ENCODE results near the gene ABRAXAS1. TPM values are rescaled to one million over a fixed set of nuclear protein-coding genes. Genes with fewer than 3 reads are reported as not detected.
A peak's percentile ranks its signal among the peaks of the same experiment; 100 is the strongest.
"Not testable (repeated sequence)": the region's sequence is repeated elsewhere in the genome, so short reads cannot be mapped to it uniquely, and the experiment has no call there.

ABRAXAS1 gene
- polyA plus RNA-seq (ENCODE audit: insufficient read length in 3 of 3): 10 to 100 TPM; 27.7 to 29.9 (median 28.2) TPM

- DNase-seq (ENCODE audit: low read depth in 3 of 3, low spot score in 2 of 3): peak; percentile 60 to 89 (median 83)
Observed at GRCh38 chr4:83484500-83485461, at the start of gene ABRAXAS1. Gene ABRAXAS1, minus strand, starts transcription at chr4:83485100. Its CDS starts 28 bp downstream, at chr4:83485072.

- DNase-seq (ENCODE audit: low read depth in 3 of 3, low spot score in 2 of 3): no peak
Observed at GRCh38 chr4:83527671-83528070, 42.8 kb upstream of the ABRAXAS1 start.

- DNase-seq (ENCODE audit: low read depth in 3 of 3, low spot score in 2 of 3): no peak
Observed at GRCh38 chr4:83522239-83522638, 37.3 kb upstream of the ABRAXAS1 start.

GRCh38 chr4:83516042-83516772, 31.3 kb upstream of the ABRAXAS1 start:
- no peak for DNase-seq (ENCODE audit: low read depth in 3 of 3, low spot score in 2 of 3)

- DNase-seq (ENCODE audit: low read depth in 3 of 3, low spot score in 2 of 3): no peak
Observed at GRCh38 chr4:83510442-83510841, 25.5 kb upstream of the ABRAXAS1 start.

- DNase-seq (ENCODE audit: low read depth in 3 of 3, low spot score in 2 of 3): not testable (repeated sequence)
Observed at GRCh38 chr4:83509156-83509585, 24.3 kb upstream of the ABRAXAS1 start.

GRCh38 chr4:83504996-83505395, 20.1 kb upstream of the ABRAXAS1 start:
- no peak for DNase-seq (ENCODE audit: low read depth in 3 of 3, low spot score in 2 of 3)

- DNase-seq (ENCODE audit: low read depth in 3 of 3, low spot score in 2 of 3): no peak
Observed at GRCh38 chr4:83504503-83504902, 19.6 kb upstream of the ABRAXAS1 start.

- no peak for DNase-seq (ENCODE audit: low read depth in 3 of 3, low spot score in 2 of 3)
Observed at GRCh38 chr4:83503974-83504373, 19.1 kb upstream of the ABRAXAS1 start.

GRCh38 chr4:83501671-83502070, 16.8 kb upstream of the ABRAXAS1 start:
- not testable (repeated sequence) for DNase-seq (ENCODE audit: low read depth in 3 of 3, low spot score in 2 of 3)

GRCh38 chr4:83498187-83498586, 13.3 kb upstream of the ABRAXAS1 start:
- DNase-seq (ENCODE audit: low read depth in 3 of 3, low spot score in 2 of 3): no peak

- not testable (repeated sequence) for DNase-seq (ENCODE audit: low read depth in 3 of 3, low spot score in 2 of 3)
Observed at GRCh38 chr4:83496085-83496917, 11.4 kb upstream of the ABRAXAS1 start.

GRCh38 chr4:83490876-83491450, 6.1 kb upstream of the ABRAXAS1 start:
- DNase-seq (ENCODE audit: low read depth in 3 of 3, low spot score in 2 of 3): no peak

- no peak for DNase-seq (ENCODE audit: low read depth in 3 of 3, low spot score in 2 of 3)
Observed at GRCh38 chr4:83489711-83490326, 4.9 kb upstream of the ABRAXAS1 start.

- no peak for DNase-seq (ENCODE audit: low read depth in 3 of 3, low spot score in 2 of 3)
Observed at GRCh38 chr4:83486457-83487129, 1.7 kb upstream of the ABRAXAS1 start.

GRCh38 chr4:83473966-83474365, 10.9 kb downstream of the ABRAXAS1 start:
- DNase-seq (ENCODE audit: low read depth in 3 of 3, low spot score in 2 of 3): no peak

- DNase-seq (ENCODE audit: low read depth in 3 of 3, low spot score in 2 of 3): no peak
Observed at GRCh38 chr4:83473423-83473822, 11.5 kb downstream of the ABRAXAS1 start.

GRCh38 chr4:83456184-83456501, 28.8 kb downstream of the ABRAXAS1 start:
- DNase-seq (ENCODE audit: low read depth in 3 of 3, low spot score in 2 of 3): no peak

Data from right renal cortex interstitium (tissue), 3 donors.